Suprapubic skin (tissue), 4 donors: ENCODE results near the gene MAP3K20. TPM values are rescaled to one million over a fixed set of nuclear protein-coding genes. Genes with fewer than 3 reads are reported as not detected.

ENCODE experiments used
- DNase-seq, 2 donors: peaks; one replicate each; pipeline ENCODE4 v3.0.0-alpha.2; 2019; ENCODE audit warnings: low spot score in 2 of 2
- H3K27ac ChIP-seq: fragments of 200-600 bp; sonication (generic); one replicate; pipeline ENCODE4 v1.5.1; 2019
- H3K27me3 ChIP-seq: fragments of 200-600 bp; sonication (generic); one replicate; pipeline ENCODE4 v1.5.1; 2019
- H3K36me3 ChIP-seq: fragments of 200-600 bp; sonication (generic); one replicate; pipeline ENCODE4 v1.5.1; 2019
- H3K4me1 ChIP-seq: fragments of 200-600 bp; sonication (generic); one replicate; pipeline ENCODE4 v1.5.1; 2019
- H3K4me3 ChIP-seq: fragments of 200-600 bp; sonication (generic); one replicate; pipeline ENCODE4 v1.5.1; 2019; ENCODE audit warnings: mild to moderate bottlenecking
- H3K9me3 ChIP-seq: fragments of 200-600 bp; sonication (generic); one replicate; pipeline ENCODE4 v1.5.1; 2019
- CTCF ChIP-seq, 2 donors: fragments of 200-600 bp in 1 of 2; fragments of 450-650 bp in 1 of 2; sonication (generic) in 1 of 2; IDR thresholded peaks; one replicate each; pipeline ENCODE4 v1.5.1; 2016 to 2019; ENCODE audit warnings: antibody characterized with exemption in 2 of 2, mild to moderate bottlenecking in 1 of 2, moderate library complexity in 1 of 2
- EP300 ChIP-seq: sonication (generic); formaldehyde crosslinking; IDR thresholded peaks from one replicate; pipeline ENCODE4 v1.6.1; 2017; ENCODE audit warnings: antibody characterized with exemption
- POLR2A ChIP-seq, 2 donors: fragments of 450-650 bp; IDR thresholded peaks; one replicate each; pipeline ENCODE4 v1.6.1; 2017; ENCODE audit warnings: antibody characterized with exemption in 2 of 2, mild to moderate bottlenecking in 2 of 2, moderate library complexity in 2 of 2
- POLR2AphosphoS5 ChIP-seq, 3 donors: sonication (generic); formaldehyde crosslinking; IDR thresholded peaks; one replicate each; pipeline ENCODE4 v1.6.1; 2017; ENCODE audit warnings: antibody characterized with exemption in 3 of 3
- WGBS: methylation state at CpG from one replicate; pipeline ENCODE4 v1.1.5; 2018; 5-methylcytosine and 5-hydroxymethylcytosine counted together
- total RNA-seq, 4 donors: library from RNA; depleted of rRNA; stranded (reverse); fragments of >200 nt; gene quantifications; one replicate each; pipeline ENCODE4 v1.1.0, GENCODE V29; 2016

Gene MAP3K20
- total RNA-seq, 4 donors from 2014 or later = 26.2 to 40.3 (median 33.6) TPM

GRCh38 chr2:173213181-173213580 is 137.5 kb downstream of the MAP3K20 start:
- Histone ChIP-seq H3K9me3 (no peaks in the 10 kb centered on the region), H3K27me3 (no peaks in the 10 kb centered on the region), H3K4me1 (peaks cover 23% of the 10 kb centered on the region), H3K4me3 (no peak overlapping the region), H3K36me3 (peaks cover 3% of the 10 kb centered on the region), H3K27ac (peak overlapping the region; percentile 75)
- TF ChIP-seq CTCF (IDR thresholded peaks at IDR 0.05) (no peak), POLR2A (IDR thresholded peaks at IDR 0.05) (no peak), EP300 (no peak), POLR2AphosphoS5 (IDR thresholded peaks at IDR 0.05) (no peak)
- WGBS = 67% methylated on average over 2 of the region's 2 CpGs
- DNase-seq = no peak

DNA sequence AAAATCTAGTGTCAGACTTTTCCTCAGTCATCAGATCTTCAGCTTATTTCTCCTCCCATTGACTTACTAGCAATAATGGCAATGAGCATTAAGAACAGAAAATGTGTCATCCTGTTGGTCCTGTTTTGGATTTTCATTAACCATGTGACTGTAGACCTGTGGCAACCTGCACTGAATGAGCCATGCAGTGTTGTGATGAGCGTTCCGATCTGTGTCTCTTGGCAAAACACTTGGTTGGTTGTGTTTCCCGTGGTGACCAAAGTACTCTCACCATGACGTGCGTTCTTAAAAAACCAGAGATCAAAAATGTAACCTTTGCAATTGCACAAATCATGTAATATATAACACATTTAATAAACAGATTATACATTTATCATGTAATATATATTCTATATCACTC is 138.6 kb downstream of the MAP3K20 start:
- H3K4me3 ChIP-seq = no peak overlapping the region
- no peaks in the 10 kb centered on the region for H3K9me3 ChIP-seq
- DNase-seq = no peak
- no peak for TF ChIP-seq CTCF (IDR thresholded peaks at IDR 0.05)
- TF ChIP-seq POLR2AphosphoS5 (IDR thresholded peaks at IDR 0.05) = peak in 1 of 3 donors; percentile 36
- TF ChIP-seq POLR2A (IDR thresholded peaks at IDR 0.05) = no peak
- no peak for TF ChIP-seq EP300
- WGBS = 55% methylated on average over 5 of the region's 5 CpGs
- H3K27ac ChIP-seq = peak overlapping the region; percentile 75
- no peaks in the 10 kb centered on the region for H3K27me3 ChIP-seq
- H3K4me1 ChIP-seq = peaks cover 30% of the 10 kb centered on the region
- H3K36me3 ChIP-seq = peaks cover 3% of the 10 kb centered on the region

- Histone ChIP-seq H3K27ac (no peak overlapping the region), H3K36me3 (peaks cover 3% of the 10 kb centered on the region), H3K27me3 (no peaks in the 10 kb centered on the region), H3K4me3 (no peak overlapping the region), H3K4me1 (peaks cover 26% of the 10 kb centered on the region), H3K9me3 (no peaks in the 10 kb centered on the region)
- no peak for DNase-seq
- TF ChIP-seq CTCF (IDR thresholded peaks at IDR 0.05) (no peak), POLR2A (IDR thresholded peaks at IDR 0.05) (no peak), POLR2AphosphoS5 (IDR thresholded peaks at IDR 0.05) (no peak), EP300 (no peak)
- WGBS = 90% methylated on average over 4 of the region's 4 CpGs
These were observed 139.7 kb downstream of the MAP3K20 start for GRCh38 chr2:173215316-173215715.

- no peaks in the 10 kb centered on the region for H3K27me3 ChIP-seq
- no peak overlapping the region for H3K4me3 ChIP-seq
- no peak for DNase-seq
- H3K27ac ChIP-seq = no peak overlapping the region
- H3K9me3 ChIP-seq = no peaks in the 10 kb centered on the region
- peaks cover 3% of the 10 kb centered on the region for H3K36me3 ChIP-seq
- peaks cover 21% of the 10 kb centered on the region for H3K4me1 ChIP-seq
- WGBS = 96% methylated on average over 1 of the region's 1 CpG
- TF ChIP-seq EP300 (no peak), POLR2A (IDR thresholded peaks at IDR 0.05) (no peak), CTCF (IDR thresholded peaks at IDR 0.05) (no peak), POLR2AphosphoS5 (IDR thresholded peaks at IDR 0.05) (no peak)
These were observed 140.4 kb downstream of the MAP3K20 start for GRCh38 chr2:173216051-173216450.

DNA sequence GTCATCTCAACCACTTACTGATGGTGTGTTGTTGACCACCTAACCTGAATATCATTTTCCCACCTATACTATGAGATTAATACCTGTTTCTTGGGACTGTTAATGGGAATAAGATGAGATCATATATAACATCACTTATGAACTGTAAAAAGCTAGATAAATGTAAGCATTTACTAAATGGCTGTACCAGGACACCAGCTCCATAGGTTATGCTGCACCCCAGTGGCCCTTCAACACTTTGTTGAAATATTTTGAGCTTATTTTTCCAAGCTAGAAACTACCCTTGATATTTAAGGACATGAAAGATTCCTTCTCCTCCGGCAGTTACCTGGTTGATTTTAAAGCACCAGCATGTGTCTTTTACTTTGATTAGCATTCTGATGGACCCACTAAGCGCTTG is 141.0 kb downstream of the MAP3K20 start:
- WGBS = 96% methylated on average over 2 of the region's 2 CpGs
- DNase-seq = no peak
- no peaks in the 10 kb centered on the region for H3K36me3 ChIP-seq
- no peaks in the 10 kb centered on the region for H3K27me3 ChIP-seq
- H3K9me3 ChIP-seq = no peaks in the 10 kb centered on the region
- H3K4me3 ChIP-seq = no peak overlapping the region
- TF ChIP-seq POLR2A (IDR thresholded peaks at IDR 0.05) = no peak
- TF ChIP-seq CTCF (IDR thresholded peaks at IDR 0.05) = no peak
- peaks cover 21% of the 10 kb centered on the region for H3K4me1 ChIP-seq
- H3K27ac ChIP-seq = no peak overlapping the region
